Stimulated activated CD8-positive, alpha-beta memory T cell treated with anti-CD3 and anti-CD28 coated beads, Interleukin-15, amount 100 ng/mL, for 1 hour (primary cell): ENCODE measurements around the gene RSPRY1.
"Not testable (repeated sequence)": the region's sequence is repeated elsewhere in the genome, so short reads cannot be mapped to it uniquely, and the experiment has no call there.

Experiments used
- DNase-seq: peaks from one replicate; pipeline ENCODE4 v3.0.0-alpha.2; 2020; ENCODE audit warnings: low read depth

Gene RSPRY1

DNA sequence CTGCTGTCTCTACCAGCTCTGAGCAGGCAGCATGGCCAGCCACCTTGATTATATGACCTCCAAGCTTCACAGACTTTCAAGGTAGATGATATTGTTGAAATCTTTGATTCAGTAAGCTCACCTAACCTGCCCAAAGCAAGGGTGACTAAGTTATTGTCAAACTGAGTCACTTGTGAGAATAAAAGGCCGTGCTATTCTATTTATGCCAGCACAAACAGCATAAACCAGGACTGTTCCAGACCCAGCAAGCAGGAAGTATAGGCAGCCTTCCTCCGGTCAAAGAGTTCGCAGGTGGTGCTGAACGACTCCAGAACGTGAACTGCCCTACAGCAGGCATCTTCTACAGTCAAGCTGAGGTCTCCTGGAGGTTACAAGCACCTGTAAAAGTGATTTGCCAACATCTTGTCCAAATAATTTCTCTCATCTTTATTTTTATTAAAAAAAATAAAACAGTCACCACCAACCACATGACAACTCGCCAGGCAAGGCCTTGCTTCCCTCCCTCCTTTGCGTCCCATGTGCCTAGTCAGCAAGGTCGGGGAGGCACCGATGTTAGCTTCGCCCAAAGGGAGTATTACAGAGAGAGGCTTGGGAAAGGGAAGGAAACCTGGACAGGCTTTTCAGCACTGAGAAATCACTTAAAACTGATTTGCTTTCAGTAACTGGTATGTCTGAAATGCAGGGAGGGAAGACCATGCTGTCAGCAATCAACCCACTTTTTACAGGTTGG, 69.7 kb downstream of the RSPRY1 start:
- DNase-seq, result no peak

GRCh38 chr16:57256601-57257395, 70.7 kb downstream of the RSPRY1 start:
- no peak for DNase-seq

DNA sequence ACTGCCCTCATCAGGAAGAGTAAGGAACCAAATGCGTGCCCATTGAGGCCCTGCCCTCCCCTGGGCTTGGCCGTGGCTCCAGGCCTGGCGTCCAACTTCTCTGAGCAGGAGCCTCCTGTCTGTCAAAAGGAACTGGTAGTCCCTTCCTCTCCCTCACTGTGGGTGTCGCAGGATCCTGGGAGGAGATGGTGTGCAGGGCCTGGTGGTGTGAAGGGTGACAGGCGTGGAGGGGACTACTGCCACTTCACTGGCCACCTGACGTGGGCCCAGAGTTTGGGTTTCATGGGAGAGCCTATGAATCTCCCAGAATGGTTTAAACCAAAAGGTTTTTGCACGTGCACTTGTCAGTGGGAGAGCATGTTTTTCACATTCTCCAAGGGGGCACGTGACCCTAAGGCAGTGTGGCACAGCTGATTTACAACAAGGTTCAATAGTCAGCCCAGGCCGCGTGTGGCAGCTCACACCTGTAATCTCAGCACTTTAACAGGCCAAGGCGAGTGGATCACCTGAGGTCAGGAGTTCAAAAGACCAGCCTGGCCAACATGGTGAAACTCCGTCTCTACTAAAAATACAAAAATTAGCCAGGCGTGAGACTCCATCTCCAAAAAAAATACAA, 71.4 kb downstream of the RSPRY1 start:
- DNase-seq, result no peak

- DNase-seq, result no peak
Observed at GRCh38 chr16:57258226-57258909, 72.2 kb downstream of the RSPRY1 start.

GRCh38 chr16:57258910-57259475, 72.9 kb downstream of the RSPRY1 start:
- no peak for DNase-seq

- DNase-seq, result no peak
Observed at GRCh38 chr16:57260294-57260929, 74.3 kb downstream of the RSPRY1 start.

GRCh38 chr16:57261806-57262205, 75.7 kb downstream of the RSPRY1 start:
- no peak for DNase-seq

DNA sequence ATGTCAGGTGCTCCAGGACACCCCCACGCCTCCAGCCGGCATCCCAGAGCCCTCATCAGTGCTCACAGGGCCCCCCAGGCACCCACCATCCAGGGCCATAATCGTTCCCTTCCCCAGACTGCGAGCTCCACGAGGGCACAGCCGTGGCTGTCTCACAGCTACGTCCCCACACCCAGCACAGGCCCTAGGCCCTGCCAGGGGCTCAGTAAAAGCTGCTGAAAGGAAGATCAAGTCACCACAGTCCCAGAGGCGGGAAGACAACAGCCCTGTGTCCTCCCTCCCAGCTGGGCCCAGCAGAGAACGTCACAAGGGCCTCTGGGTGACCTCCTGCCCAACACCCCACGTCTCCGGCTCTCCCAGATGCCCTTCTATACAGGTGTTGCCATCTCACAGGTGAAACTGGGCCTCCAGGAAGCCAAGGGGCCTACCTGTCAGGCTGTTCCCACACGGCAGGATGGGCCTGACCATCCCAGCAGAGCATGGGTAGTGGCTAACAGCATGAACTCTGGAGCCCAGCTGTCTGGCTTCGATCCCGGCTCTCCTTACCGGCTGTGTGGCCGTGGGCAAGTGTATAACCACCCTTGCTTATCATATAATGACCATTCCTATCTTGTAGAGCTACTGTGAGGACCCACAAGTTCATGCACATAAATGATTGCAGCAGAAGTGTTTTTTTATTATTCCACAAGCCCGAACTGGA, 76.9 kb downstream of the RSPRY1 start:
- no peak for DNase-seq

GRCh38 chr16:57263541-57264351, 77.6 kb downstream of the RSPRY1 start:
- DNase-seq, result no peak

DNA sequence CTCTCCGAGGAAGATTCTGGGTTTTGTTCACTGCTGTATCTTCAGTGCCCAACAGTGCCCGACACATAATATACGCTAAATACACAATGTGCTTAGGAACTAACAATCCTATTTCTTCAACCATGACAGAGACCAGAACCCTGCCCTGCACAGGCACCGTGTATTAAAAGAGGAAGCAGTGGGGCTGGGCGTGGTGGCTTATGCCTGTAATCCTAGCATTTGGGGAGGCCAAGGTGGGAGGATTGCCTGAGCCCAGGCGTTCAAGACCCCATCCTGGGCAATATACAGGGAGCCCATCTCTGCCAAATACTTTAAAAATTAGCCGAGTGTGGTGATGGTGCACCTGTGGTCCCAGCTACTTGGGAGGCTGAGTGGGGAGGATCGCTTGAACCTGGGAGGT, 78.3 kb downstream of the RSPRY1 start:
- DNase-seq, result no peak

DNA sequence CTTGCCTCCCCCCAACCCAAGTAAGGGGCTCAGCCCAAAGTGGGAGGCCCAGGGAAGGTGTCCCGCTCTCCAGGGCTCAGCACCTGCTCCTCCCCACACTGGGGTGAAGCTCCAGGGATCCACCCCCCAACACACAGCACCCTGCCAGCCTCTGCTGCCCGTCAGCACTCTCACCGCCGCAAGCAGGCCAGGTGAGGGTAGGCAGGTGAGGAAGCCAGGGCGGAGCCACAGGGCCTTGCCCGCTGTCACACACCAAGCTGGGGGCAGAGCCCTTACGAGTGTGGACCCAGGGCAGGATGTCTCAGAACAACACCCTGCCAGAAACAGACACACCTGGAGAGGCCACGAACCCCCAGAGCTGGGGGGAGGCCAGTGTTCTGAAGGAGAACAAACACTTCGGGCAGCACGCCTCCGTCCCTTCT, 78.8 kb downstream of the RSPRY1 start:
- DNase-seq, result no peak

GRCh38 chr16:57265850-57266530, 79.9 kb downstream of the RSPRY1 start:
- DNase-seq, result no peak

- no peak for DNase-seq
Observed at GRCh38 chr16:57266531-57267260, 80.6 kb downstream of the RSPRY1 start.

GRCh38 chr16:57267343-57267742, 81.2 kb downstream of the RSPRY1 start:
- DNase-seq, result not testable (repeated sequence)

DNA sequence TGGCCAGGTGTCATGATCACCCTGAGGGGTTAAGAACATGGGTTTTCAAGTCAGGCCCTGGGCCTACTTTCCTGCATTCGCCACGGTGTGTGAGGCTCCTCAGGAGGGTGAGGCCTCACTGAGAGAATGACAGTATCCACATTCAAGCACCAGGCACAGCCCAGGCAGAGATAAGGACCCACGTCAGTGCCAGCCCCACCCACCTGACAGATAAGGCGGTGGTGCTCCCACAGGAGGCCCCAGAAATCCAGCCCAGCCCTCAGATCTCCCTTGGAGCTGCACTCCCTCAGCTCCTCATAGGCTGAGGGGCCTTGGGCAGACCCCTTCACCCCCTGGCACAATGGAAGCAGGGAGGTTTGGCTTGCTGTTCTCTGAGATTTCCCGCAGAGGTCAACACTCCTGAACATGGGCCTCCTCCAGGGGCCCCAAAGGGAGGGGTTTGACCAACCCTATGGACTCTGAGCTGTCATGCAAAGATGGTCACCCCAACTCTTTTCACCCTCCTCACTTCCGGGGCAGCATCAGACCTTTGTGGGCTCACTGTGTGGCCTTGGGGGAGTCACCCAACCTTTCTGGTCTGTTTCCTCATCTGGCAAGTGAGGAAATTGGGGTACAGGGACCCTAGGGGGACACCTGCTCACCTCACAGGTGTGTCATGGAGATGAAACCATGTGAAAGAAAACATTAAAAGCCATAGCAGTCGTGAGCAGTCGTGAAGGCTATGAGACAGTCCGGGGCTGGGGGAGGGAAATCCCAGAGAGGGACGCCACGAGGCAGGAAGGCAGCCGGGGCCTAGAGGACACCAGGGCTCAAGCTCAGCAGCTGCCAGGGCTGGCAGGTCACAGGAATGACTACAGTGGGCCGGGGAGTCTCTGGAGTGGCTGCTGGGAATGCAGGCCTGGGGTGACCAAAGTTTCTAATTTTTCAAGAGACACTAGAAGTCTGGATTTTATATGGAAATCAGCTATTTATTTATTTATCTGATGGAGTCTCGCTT, 83.0 kb downstream of the RSPRY1 start:
- DNase-seq, result no peak

- DNase-seq, result no peak
Observed at GRCh38 chr16:57270221-57271062, 84.3 kb downstream of the RSPRY1 start.

GRCh38 chr16:57271063-57271345, 84.9 kb downstream of the RSPRY1 start:
- DNase-seq, result no peak
